SIG-M5 (cell line): ENCODE data around the gene AFDN.
"Not testable (repeated sequence)": the region's sequence is repeated elsewhere in the genome, so short reads cannot be mapped to it uniquely, and the experiment has no call there.

Experiments used
- DNase-seq: peaks from one replicate; lab custom pipeline; 2025; lab: John Stamatoyannopoulos, UW

The AFDN gene

GRCh38 chr6:168000198-168001028, 173.7 kb downstream of the AFDN start:
- DNase-seq: no peak

DNA sequence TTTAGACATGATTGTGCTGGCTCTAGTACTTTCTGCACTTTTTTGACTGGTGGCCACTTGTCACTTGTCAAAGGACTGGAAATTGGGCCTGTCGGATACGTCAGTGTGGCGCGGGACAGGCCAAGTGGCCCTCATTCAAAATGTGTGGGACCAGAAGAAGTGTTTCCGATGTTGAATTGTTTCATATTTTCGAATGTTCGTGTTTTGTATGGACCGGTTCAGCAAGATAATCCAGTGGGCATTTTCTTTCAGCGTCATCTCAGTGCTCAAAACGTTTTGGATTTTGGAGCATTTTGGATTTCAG, 174.3 kb downstream of the AFDN start:
- no peak for DNase-seq

GRCh38 chr6:168001514-168001913, 174.8 kb downstream of the AFDN start:
- DNase-seq: not testable (repeated sequence)

DNA sequence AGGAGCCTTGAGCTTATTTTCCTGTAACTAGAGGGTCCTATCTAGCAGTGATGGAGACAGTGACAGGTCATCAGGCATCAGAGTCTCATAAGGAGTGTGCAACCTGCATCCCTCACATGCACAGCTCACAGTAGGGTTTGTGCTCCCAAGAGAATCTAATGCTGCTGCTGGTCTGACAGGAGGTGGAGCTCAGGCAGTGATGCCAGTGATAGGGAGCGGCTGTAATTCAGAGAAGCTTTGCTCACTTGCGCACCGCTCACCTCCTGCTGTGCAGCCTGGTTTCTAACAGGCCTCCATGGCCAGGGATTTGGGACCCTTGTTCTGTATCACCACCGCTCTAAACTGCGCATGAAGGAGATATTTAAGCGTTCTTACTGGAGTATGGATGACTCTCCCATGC, 176.1 kb downstream of the AFDN start:
- no peak for DNase-seq

GRCh38 chr6:168004023-168004422, 177.3 kb downstream of the AFDN start:
- DNase-seq: no peak

DNA sequence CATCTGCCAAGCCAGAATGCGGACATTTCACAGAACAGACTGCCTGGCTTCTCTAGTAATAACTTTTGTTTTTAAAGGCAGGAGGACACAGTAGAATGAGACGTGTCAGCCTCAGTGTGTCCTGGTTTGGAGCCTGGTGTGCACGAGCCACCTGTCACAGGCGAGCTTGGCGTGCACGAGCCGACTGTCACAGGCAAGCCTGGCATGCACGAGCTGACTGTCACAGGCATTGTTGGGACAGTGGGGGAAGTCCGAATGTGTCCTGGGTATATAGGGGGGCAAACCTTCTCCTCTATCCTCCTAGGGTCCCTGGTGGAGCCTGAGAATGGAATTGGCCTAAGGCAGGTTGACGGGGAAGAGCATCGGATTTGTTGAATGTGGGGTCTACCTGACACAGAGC, 178.2 kb downstream of the AFDN start:
- DNase-seq: no peak

- no peak for DNase-seq
These were observed 179.1 kb downstream of the AFDN start for GRCh38 chr6:168005796-168006195.

GRCh38 chr6:168007592-168008338, 181.1 kb downstream of the AFDN start:
- DNase-seq: no peak

- DNase-seq: no peak
These were observed 182.6 kb downstream of the AFDN start for GRCh38 chr6:168009331-168009730.

DNA sequence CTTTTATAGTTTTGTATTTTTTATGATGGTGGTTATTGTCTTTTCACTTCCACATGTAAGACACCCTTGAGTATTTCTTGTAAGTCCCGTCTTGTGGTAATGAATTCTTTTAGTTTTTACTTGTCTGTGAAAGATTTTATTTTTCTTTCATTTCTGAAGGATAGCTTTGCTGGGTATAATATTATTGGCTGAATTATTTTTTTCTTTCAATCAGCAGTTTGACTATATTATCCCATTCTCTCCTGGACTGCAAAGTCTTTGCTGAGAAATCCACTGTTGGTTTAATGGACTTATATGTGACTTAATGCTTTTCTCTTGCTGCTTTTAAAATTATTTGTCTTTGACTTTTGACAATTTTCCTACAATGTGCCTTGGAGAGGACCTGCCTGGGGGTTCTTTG, 184.6 kb downstream of the AFDN start:
- no peak for DNase-seq

DNA sequence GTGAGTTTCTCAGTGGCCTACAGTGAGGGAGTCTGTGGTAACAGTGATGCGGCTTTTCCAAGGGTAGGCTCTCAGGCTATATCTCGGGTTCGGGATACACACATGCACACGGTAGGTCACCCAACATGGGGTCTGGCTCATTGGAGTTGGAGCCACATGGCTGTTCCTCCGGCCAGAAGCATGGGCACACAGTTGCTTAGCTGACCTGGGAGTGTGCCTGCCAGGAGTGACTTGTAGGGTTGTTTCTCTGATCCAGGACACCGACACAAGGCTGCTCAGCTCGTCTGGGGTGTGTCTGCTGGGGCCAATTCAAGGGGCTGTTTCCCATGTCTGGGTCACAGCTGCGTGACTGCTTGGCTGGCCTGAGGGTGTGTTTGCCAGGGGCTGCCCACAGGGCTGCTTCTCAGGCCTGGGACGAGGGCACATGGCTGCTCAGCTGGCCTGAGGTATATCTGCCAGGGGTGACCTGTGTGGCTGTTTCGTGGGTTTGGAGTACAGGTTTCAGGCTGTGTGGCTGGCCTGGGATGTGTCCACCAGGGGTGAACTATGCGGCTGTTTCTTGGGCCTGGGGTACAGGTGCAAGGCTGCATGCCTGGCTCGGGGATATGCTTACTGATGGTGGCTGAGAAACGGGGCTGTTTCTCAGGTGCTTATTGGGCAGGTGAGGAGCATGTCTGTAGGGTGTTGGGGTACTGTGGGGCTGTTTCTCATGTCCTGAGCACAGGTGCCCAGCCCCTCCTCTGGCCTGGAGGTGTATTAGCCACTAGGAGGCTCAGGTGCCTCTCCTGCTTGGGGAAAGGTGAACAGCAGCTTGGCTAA, 185.9 kb downstream of the AFDN start:
- no peak for DNase-seq

- DNase-seq: no peak
These were observed 186.7 kb downstream of the AFDN start for GRCh38 chr6:168013250-168013915.

GRCh38 chr6:168014428-168014827, 187.7 kb downstream of the AFDN start:
- no peak for DNase-seq

GRCh38 chr6:168015009-168015408, 188.3 kb downstream of the AFDN start:
- DNase-seq: no peak

DNA sequence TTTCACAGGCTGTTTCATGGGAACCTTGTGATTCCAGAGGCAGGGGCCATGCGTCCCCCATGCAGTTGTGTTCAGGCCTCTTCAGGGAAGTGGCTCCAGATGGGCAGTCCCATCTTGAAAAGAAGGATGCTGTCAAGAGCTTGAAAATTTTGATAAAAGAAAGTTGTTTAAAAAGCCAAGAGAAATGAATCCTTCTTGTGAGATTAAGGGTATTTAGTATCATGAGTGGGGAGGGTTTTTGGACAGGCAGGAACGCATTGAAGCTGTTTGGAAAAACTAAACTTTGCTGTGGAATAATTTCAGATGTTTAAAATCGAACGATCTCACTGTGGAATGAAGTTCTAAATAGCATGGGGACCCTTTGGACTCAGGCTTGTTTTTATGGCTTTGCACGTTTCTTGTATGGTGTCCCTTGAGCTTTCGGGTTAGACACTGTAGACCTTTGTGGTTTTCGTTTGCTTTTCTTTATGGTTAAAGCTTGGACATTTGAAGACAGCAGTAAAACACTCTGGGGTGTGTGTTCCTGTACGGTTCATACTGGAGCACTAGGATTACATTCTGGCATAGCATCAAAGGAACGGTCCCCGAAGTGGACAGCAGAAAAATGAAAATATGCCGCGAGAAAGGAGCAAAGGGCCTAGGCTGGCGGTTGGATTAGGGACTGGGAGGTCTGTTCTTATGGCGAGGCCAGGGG, 188.9 kb downstream of the AFDN start:
- no peak for DNase-seq

GRCh38 chr6:168016176-168016620, 189.5 kb downstream of the AFDN start:
- DNase-seq: no peak

DNA sequence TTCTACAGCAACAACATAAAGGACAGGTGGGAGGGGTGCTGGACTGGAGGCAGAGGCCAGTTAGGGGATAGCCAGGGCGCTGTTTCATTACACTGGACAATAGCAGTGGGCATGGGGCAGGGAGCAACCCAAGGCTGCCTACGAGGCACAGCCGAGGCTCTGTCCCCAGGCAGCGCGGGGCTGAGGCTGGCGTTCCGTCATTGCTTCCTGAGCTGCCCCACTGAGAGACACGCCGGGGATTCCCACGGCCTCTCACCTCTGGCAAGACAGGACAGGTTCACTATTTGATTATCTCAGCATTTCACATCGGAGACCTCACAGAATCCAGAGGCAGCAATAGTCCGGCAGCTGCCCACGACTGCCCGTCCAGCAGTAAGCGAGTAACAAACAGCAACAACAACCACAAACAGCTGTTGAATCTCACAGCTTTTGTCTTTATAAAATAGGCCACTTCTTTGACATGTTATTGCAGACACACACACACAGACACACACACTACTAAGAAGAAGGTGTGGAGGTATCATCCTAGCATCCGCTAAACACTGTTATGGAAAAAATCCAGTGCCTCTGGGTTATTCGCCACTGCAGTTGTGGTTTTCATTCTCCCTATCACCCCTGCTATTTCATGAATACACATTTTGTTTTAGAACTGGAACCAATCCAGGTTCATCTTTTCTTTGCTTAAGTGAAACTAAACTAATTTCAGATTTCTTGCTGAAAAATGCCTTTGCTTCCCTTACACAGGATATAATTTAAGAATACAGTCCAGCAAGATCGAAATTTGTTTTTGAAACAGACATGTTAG, 190.2 kb downstream of the AFDN start:
- no peak for DNase-seq

- no peak for DNase-seq
These were observed 190.9 kb downstream of the AFDN start for GRCh38 chr6:168017629-168018028.

DNA sequence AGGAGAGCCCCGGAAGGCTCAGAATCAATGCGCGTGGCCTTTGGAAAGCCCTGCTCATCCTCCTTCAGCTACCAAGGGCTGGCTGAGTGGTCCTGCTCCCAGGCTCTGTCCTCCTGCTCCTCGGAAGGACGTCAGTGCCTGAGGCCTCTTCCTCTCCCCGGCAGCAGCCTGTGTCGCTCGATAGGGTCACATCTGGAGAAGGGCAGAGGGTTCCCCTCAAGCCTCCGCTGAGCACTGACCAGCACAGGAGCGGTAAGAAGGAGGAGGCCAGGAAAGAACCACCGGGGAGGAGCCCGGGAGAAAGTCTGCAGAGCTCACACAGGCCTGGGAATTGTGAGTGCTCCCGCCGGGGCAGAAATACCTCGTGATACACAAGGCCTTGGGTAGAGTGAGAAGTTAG, 192.0 kb downstream of the AFDN start:
- no peak for DNase-seq

- DNase-seq: no peak
These were observed 193.5 kb downstream of the AFDN start for GRCh38 chr6:168020242-168020641.

DNA sequence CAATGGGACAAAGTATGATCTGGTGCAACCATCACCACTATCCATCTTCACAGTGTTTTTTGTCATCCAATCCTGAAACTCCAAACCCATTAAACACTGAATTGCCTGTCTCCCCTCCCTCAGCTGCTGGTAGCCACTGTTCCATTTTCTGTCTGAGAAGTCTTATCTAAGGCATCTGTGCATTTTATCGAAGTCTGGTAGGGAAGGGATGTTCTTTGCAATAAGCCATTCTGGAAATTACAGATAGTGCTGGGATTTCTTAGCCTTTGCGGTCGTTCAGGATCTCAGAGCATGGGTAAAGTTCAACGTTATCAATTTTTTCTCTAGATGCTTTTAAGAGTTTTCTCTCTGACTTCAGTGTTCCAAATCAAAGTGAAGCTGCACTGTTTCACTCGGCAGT, 194.9 kb downstream of the AFDN start:
- DNase-seq: no peak
